GM12872 (cell line): ENCODE measurements around the gene CARD9.

Experiments
- TF ChIP-seq, protein P1 (sequence below): IDR thresholded peaks from 3 replicates; pipeline ENCODE4 v1.5.1; 2011; ENCODE audit warnings: low read depth, mild to moderate bottlenecking, low read length, moderate library complexity; ENCODE audit not compliant: insufficient read depth

The CARD9 gene, protein sequence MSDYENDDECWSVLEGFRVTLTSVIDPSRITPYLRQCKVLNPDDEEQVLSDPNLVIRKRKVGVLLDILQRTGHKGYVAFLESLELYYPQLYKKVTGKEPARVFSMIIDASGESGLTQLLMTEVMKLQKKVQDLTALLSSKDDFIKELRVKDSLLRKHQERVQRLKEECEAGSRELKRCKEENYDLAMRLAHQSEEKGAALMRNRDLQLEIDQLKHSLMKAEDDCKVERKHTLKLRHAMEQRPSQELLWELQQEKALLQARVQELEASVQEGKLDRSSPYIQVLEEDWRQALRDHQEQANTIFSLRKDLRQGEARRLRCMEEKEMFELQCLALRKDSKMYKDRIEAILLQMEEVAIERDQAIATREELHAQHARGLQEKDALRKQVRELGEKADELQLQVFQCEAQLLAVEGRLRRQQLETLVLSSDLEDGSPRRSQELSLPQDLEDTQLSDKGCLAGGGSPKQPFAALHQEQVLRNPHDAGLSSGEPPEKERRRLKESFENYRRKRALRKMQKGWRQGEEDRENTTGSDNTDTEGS

DNA sequence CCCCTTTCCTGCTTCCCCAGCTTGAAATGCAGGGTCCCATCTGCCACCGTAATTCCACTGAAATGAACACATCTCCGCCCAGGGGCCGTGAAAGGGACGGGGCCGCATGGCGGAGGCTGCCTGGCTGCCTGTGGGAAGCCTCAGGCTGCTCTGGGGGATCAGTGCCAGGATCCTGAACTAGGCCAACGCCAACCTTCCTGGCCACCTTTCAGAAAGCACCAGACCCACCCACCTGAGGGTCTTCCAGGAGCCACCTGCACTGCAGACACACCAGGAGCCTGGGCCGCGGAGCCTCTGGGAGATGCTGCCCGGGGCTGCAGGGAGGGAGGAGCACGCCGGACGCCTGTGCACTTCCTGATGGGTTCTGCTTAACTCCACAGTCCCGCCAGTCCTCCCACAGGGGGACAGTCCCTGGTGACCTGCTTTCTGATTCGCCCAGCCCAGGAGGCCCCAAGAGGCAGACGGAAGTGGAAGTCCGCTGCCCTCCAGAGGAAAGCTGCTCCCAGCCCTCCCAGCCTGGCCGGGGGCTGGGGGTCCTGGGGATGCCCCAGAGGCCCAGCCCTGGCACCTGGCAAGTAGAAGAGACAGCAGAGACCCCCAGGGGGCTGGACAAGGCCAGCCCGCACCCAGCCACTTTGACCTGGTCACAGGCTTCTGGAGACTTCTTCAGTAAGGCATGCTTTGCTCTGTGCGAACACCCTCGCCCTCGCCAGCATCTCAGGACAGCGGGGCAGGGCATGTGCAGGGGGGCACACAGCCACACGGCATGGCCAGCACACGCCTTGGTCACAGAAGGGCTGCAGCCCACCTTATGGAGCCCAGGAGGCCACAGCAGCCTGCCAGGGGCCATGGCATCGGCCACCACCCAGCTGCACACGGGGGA lies at the start of gene CARD9:
Gene CARD9, minus strand, starts transcription at position 370 of the 883 bp plus-strand sequence. CDS start 1,591 bp downstream, outside the sequence.
- TF ChIP-seq, protein P1, sequence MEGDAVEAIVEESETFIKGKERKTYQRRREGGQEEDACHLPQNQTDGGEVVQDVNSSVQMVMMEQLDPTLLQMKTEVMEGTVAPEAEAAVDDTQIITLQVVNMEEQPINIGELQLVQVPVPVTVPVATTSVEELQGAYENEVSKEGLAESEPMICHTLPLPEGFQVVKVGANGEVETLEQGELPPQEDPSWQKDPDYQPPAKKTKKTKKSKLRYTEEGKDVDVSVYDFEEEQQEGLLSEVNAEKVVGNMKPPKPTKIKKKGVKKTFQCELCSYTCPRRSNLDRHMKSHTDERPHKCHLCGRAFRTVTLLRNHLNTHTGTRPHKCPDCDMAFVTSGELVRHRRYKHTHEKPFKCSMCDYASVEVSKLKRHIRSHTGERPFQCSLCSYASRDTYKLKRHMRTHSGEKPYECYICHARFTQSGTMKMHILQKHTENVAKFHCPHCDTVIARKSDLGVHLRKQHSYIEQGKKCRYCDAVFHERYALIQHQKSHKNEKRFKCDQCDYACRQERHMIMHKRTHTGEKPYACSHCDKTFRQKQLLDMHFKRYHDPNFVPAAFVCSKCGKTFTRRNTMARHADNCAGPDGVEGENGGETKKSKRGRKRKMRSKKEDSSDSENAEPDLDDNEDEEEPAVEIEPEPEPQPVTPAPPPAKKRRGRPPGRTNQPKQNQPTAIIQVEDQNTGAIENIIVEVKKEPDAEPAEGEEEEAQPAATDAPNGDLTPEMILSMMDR, result no peak

DNA sequence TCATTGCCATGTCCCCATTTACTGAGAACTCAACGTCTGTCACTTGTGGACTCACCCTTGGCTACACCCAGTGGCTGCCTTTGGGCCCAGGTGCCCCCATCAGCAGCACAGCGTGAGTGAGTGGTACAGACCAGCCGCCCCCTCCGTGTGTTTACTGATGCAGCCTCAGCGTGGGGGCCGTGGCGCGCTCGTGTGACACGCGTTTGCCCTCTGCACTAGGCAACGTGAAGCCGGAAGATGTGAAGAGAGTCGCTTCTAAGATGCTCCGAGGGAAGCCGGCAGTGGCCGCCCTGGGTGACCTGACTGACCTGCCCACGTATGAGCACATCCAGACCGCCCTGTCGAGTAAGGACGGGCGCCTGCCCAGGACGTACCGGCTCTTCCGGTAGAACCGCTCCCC lies 49.4 kb upstream of the CARD9 start:
- TF ChIP-seq, protein P1, result no peak

DNA sequence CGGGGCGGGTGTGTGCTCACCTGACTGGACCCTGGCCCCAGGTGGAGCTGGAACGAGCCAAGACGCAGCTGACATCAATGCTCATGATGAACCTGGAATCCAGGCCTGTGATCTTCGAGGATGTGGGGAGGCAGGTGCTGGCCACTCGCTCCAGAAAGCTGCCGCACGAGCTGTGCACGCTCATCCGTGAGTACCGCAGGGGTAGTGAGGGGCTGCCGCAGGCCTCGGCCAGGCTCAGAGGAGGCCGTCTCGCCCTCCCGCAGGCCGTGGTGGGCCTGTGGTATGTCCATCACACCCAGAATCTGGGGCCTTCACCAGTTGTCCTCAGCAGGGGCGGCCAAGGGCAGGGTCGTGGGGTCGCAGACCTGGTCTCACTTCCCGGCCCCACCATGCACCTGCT lies 48.3 kb upstream of the CARD9 start:
- TF ChIP-seq, protein P1, result no peak

DNA sequence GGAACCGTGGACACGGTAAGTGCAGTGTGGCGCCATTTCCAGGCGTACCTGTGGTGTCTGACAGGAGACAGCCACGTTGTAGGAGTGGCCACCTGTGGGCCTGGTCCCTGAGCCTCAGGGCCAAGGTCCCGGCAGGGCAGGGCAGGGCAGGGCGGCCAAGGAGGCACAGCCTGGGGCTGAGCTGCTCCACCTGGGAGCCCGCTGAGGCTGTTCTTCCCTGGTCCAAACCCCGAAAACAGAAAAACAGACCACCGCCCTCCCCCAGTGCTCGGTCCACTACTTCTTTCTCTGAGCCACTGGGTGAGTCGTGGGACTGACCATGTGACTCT lies 45.6 kb upstream of the CARD9 start:
- TF ChIP-seq, protein P1, result no peak

DNA sequence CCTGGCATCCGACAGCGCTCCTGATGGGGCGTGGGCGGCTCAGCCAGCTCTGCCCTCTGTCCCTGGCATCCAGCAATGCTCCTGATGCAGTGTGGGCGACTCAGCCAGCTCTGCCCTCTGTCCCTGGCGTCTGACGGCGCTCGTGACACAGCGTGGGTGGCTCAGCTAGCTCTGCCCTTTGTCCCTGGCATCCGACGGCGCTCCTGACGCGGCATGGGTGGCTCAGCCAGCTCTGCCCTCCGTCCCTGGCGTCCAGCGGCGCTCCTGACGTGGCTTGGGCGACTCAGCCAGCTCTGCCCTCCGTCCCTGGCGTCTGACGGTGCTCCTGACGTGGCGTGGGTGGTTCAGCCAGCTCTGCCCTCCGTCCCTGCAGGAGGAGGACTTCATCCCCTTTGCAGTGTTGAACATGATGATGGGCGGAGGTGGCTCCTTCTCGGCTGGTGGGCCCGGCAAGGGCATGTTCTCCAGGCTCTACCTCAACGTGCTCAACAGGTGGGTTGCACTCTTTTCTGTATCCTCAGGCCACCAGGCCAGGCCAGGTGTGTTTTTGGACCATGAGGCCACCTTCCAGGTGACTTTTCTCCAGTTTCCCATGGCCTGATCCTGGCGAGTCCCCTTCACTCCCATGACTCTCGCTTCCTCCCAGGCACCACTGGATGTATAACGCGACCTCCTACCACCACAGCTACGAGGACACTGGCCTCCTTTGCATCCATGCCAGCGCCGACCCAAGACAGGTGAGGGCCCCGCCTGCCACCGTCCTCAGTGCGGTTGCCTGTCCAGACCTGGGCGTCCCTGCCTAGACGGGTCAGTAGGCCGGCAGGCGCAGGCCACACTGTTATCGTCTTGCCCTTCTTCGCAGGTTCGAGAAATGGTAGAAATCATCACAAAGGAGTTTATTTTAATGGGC lies 45.0 kb upstream of the CARD9 start:
- TF ChIP-seq, protein P1, result no peak

DNA sequence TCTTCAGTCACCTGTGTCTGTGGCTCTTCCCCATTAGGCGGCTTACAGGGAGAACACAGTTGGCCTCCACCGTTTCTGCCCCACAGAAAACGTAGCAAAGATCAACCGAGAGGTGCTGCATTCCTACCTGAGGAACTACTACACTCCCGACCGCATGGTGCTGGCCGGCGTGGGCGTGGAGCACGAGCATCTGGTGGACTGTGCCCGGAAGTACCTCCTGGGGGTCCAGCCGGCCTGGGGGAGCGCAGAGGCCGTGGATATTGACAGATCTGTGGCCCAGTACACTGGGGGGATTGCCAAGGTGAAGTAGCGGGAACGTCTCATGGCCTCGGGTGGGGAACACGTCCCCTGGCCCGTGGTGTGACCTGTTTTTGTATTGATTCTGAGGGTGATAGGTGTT lies 43.4 kb upstream of the CARD9 start:
- TF ChIP-seq, protein P1, result no peak

DNA sequence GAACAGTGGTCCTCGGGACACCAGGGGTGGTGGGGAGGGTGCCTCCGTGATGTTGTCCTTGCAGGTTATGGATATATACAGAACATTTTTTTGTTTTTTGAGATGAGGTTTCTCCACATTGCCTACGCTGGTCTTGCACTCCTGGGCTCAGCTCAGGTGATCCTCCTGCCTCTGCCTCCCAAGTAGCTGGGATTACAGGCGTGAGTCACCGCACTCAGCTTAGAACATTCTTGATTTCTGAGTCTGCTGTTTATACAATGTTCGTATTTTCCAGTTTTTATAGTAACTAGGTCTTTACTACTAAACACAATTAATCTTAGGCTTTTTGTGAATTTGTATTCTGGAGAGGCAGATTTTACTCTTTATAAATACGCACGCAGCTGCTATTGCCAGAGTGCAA lies 43.0 kb upstream of the CARD9 start:
- TF ChIP-seq, protein P1, result no peak
